NCI-H128 (cell line): ENCODE measurements around the gene MCF2L2.

Source experiments
- DNase-seq: peaks from one replicate; lab custom pipeline; 2025; ENCODE audit not compliant: unreplicated experiment; lab: John Stamatoyannopoulos, UW

MCF2L2 gene

DNA sequence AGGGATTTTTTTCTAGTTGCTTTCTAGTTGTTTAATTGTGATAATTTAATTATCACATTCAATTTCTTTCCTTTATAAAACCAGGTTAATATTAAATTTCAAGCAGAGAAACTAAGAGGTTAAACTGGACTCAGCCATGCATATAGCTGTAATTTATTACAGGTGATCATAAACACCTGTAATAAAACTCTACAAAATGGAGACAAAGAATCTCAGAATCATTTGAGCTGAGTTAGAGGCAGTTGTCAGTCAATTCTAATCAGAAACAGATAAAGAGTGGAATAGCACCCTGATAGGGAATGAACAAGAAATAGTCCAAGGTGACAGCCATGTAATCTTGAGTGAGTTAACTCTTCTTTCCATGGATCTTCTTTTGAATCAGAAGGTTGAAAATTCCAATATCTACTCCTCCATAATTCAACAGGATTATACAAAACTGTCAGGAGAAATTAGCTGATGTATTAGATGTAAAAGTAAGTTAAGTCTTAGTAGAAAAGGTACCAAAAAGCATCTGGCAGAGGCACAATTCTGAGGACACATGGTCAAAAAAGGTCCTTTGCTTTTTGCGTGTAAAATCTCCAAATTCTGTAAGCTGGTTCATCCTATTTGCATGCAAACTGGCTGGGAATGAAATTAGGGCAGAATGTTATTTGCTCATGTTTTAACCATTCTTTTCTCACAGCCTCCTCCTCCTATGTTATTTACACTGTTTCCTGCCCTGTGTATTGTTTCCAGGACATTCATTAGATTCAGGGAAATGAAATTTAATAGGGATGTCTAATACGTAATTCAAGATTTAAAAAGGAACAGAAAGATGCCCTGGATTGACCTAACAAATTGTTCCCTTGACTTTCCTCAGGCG, 214.8 kb downstream of the MCF2L2 start:
- no peak for DNase-seq

DNA sequence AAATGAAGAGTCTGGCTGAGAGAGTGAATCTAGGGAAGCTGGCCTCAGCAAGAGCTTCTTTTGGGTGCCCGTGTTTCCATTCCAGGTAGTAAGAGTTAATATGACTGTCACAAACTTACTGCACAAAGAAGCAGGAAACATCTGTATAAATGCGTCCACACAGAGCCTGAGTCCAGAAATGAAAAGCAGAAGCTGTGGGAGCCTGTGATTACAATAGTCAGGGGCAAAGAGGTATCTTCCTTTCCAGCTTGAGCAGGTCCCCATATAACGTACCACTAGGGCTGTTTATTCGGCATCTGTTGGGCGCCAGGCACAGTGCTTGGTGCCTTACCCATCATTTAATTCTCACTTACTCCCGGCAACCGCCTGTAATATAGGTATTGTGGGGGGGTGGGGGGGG, 215.9 kb downstream of the MCF2L2 start:
- no peak for DNase-seq

DNA sequence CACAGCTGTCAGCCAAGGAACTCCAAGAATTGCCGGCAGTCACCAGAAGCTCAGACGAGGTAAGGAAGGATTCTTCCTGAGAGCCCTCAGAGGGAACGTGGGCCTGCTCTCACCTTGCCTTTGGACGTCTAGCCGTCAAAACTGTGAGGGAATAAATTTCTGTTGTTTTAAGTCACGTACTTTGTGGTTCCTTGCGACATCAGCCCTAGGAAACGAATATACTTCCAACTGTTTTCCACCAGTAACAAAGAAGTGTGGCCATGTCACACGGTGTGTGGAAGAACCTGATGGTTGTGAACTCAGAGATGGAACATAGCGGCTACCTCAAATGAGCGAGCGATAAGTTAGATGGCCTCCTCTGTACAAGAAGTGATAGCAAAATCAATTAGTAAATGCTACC, 216.3 kb downstream of the MCF2L2 start:
- DNase-seq = no peak

DNA sequence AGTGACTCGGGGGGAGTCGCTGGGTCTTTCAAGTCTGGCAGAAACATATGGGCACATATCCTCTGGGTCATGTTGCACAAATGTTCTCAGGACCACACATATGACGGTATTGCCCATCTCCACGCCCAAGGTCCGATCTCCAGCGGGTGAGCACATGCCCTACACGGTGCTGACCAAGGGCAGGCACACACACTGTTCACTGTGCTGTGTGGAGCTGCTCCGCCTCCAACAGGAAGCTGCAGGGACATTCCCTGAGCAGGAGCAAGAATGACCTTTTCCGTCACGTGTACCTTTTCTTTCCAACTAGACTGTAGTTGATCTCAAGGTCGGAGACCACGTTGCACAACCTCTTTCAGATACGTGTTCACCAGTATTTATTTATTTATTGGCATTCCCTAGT, 217.1 kb downstream of the MCF2L2 start:
- no peak for DNase-seq

DNA sequence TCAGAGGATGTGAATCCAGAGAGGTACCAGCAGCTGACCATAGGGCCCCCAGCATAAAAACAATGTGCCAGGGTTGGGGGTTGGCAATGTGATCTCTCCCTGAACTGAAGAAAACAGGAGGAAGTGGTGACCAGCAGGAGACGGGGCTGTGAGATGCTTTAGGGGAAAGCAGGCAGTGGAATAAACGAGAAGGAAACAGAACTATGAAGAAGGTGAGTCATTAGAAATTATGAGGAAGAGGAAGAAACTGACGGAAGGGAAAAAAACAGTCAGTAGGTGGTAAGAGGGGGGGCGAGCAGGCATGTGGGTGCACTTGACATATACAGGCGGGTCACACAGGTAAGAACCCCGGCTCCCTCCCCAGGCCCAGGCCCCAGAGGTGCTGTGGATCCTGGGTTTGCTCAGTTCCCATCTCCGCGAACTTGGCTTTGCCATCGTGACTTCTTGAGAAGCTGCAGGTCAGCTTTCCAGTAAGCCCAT, 217.5 kb downstream of the MCF2L2 start:
- no peak for DNase-seq

DNA sequence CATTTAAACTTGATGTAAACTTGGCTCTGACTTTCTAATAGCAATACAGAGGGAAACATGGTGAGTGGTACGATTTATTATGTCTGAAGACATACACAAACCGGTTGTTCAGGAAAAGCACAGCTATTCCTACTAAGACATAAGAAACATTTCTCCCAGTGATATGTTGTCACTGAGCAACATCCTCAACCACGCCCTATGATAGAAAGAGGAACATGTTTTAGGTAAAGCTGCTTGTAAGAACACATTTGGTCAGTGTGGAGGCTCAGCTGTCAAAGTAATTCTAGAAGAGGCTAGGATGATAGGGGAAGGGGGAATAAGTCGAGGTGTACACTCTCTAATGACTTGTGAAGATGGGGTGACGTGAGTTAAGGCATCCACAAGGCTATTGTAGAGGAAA, 218.1 kb downstream of the MCF2L2 start:
- no peak for DNase-seq

DNA sequence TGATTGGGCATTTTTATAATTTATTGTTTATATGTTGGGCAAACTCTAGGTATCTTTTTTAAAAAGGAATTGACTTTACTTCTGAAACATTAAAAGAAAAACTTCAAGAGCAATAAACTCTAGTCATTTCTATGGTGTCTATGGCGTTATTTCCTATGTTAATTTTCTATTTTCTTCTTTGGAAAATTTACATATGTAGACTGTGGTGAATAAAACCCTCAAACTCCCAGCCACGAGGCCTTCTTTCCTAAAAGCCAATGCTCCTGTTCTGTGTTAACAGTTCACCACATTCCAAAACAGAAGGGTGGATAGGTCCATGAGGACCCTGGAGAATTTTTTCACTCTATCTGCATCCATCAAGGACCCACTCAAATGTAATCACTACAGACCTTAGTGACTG, 219.6 kb downstream of the MCF2L2 start:
- no peak for DNase-seq

DNA sequence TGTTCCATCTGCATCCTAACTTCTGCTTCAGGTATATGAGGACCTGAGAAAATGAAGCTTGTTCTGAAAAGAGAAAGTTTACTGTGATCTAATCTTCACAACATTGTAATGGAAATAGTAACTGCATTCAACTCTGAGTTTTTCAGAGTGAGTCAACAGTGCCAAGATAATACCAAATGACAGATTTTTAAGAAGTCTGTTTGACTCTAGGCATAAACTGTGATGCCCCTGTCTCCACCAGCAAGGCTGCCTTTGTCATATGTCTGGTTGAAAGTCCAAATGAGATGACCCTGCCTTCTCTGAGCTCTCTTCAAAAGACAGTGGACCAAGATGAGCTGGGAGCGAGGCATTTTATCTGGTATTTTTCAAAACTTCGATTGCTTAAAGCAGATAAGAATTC, 220.2 kb downstream of the MCF2L2 start:
- no peak for DNase-seq

DNA sequence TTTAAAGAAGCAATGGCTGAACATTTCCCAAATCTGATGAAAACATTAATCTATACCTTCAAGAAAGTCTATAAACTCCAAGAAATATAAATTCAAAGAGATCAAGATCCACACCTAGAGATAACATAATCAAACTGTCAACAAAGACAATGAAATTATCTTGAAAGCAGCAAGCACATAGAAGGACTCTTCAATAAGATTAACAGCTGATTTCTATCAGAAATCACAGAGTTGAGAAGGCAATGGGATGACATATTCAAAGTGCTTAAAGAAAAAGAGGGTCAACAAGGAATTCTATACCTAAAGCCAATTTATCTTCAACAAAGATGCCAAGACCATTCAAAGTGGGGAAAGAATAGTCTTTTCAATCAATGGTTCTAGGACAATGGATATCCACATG, 224.7 kb downstream of the MCF2L2 start:
- no peak for DNase-seq

DNA sequence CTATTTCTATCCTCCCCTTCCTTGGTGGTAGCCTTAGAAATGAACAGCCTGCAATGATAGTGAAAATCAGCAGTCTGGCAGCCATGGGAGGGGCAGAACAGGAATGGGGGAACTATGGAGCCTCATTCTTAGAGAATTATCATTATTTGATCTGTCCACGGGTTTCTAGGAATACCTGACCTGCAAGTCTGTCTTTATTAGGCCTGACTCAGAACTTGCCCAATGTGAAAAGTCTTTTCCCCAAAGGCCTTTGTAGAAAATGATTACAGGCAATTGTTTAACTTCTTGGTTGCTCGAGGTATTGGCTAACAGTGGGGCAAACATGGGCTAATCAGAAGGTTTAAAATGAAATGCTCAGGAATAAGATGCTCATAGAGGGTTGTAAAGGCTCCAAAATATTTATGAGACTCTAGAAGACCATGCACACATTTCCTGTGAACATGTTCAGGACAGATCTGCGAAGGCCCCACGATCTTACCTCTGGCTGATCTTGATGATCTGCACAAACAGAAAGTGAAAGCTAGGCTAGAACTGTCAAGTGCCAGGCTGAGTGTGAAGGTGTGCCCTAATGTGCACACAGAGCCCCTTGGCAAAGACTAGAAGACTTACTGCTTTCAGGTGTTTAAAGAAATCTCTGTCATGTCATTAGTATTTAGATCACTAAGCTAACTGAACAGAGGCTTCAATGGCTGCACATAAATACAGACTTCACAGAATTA, 226.3 kb downstream of the MCF2L2 start:
- DNase-seq = no peak

DNA sequence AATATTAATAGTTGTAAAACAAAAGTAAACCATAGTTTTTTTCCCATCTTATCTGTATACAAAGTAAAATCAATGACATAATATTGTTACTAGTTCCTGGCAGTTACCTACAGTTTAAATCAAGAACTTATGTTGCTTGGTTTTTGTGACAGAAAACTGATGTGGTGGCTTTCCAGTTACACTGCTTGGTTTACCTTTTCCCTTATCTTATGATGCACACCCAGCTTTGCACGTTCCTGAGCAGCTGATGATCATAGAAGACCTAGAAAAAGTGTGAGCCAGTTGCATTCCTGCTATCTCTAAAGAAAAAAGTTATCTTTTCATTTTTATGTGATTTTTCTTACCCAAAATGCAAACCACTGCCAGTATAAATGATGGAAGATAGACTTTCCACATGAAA, 229.5 kb downstream of the MCF2L2 start:
- DNase-seq = no peak

DNA sequence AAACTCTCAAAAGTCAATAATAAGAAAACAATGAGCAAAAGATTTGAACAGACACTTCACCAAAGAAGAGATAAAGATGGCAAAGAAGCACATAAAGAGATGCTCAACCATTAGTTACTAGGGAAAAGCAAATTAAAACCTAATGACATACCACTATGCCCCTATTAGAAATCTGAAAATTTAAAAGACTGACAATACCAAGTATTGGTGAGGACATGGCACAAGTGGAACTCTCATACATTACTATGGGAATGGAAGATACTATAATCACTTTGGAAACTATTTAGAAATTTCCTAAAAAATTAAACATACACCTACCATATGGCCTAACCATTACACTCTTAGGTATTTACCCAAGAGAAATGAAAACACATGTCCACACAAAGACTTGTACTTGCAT, 230.7 kb downstream of the MCF2L2 start:
- DNase-seq = no peak

DNA sequence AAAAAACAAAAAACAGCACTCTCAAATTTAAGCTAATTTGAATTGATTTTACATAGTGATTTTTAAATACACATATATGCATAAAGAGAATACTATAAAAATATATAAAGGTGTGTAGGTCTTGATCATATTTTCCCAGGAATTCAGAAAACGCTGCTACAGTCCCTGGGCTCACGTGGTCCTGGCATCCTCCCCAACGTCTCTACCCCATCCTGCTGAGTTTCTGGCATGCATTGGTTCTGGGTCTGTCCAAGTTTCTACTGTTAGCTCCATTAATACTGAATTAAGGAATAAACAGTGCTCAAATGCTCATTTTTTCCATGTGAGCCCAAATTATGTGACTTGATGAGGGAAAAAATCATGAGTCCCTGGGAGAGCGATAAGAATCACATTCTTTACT, 233.2 kb downstream of the MCF2L2 start:
- no peak for DNase-seq

DNA sequence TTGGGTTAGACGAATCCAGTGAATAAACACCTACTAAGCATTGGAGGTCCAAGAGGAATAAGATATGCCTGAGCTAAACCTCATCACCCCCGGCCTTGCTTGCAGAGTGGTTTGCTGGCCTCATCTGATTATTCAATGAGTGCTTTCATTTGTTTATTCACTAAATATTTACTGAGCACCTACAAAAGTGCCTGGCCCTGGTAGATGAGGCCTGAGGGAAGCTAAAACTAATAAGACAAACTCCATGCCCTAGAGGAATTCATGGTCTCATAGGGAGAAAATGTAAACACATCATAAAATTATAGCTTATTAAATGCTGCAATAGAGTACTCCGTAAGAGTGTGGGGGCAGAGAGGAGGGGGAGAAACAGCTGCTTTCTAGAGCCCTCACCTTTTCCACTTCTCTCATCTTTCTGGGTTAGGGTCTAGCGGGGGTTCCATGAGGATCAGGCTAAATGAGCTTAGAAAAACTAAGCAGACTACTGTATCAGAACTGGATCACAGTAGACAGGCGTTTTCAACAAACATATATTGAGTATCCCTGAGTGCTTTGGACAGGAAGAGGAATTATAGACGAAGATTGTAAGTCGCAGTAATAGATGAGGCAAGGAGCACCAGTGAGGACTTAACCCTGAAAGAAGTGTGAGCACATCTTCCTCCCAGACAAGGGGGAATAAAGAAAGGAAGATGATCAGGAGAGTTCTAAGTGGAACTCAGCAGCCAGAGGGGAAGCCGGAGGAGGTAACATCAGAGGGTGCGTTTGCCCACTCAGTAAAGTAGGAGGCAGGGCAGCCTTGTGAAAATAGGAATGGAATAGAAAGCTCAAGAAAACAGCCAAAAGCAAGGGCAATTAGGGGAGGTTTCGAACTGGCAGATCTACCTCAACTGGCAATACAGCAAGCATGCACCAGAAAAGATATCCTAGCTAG, 234.4 kb downstream of the MCF2L2 start:
- no peak for DNase-seq

DNA sequence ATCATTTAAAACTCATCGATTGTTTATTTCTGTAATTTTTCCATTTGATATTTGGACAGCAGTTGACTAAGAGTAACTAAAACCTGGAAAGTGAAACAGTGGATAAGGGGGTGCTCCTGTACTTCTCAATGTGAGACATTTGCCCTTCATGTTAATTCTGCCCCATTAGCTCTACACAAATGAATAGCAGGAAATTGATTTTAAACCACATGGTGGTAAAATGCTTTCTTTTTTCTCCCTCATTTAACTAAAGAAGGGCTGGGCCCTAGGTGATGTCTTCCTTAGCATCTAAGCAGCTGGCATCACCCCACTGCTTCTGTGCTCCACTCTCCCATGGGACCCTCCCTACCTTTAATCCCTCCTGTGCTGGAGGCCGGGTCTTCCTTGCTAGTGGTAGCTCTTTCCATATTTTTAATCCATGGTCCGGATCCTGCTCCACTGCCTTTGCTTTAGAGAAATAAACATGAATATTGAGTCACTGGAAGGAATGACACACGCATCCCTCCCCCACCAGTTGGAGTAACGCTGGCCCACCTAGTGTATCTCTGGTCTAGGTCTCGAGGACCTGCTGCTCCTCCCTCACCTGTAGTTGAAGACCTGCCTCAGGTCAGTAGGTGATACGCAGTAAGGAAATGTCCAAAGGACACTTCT, 235.6 kb downstream of the MCF2L2 start:
- no peak for DNase-seq

DNA sequence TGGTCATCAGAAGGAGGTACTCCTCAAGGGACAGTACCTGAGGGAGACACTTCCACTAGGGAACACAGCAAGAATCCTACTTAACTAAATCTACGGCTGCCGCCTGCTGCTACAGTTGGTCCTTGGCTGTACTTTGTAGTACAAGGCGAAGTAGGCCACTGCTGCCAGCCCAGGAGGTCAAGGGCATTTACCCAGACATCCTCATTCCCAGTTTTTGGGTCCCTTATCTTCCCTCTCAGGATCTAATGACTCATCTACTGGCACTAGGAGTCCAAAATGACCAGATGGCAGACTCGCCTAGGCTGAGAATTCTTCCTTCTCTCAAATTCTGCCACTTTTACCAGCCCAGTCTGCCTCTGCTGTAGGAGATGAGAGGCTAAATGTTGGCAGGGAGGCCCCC, 238.8 kb downstream of the MCF2L2 start:
- no peak for DNase-seq

DNA sequence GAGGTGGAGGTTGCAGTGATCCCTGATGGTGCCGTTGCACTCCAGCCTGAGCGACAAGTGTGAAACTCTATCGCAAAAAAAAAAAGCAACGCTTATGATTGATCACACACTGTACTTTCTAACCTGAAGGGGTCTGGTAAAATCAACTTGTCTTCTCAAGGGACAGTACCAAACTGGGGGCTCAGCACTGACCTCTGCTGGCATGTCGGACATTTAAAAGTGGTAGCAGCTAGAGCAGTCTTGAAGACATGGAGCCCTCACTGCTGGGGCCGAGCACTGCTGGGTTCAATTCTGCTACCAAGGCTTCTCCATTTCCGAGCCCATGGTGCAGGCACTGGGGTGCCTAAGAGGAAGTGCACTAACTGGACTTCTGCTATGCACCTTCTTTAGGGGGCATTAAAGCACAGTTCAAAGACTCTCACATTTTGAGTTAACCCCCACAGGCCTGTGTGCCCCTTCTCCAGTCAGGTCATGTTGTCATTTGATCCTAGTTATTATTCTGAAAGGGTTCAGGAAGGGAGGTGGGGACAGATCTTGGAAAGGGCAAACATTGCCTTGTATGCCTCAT, 239.4 kb downstream of the MCF2L2 start:
- DNase-seq = no peak

DNA sequence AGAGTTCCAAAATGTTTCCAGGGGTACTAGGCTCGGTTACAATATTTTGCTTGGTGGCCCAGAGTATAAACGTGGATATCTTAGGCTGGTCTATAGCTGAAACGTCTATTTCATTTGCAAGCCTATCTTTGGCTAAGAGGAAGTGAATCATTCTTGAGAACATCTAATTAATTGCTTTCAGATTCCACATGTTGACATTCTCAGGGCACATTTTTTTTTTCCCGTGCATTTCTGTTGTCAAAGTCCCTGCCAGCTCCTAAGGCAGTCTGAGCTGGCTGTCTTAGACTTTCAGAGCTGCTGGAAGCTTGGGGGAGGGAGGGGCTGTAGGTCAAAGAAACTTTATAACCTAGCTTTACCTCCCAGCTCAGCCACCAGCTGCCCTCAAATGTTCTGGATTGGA, 242.7 kb downstream of the MCF2L2 start:
- DNase-seq = no peak

DNA sequence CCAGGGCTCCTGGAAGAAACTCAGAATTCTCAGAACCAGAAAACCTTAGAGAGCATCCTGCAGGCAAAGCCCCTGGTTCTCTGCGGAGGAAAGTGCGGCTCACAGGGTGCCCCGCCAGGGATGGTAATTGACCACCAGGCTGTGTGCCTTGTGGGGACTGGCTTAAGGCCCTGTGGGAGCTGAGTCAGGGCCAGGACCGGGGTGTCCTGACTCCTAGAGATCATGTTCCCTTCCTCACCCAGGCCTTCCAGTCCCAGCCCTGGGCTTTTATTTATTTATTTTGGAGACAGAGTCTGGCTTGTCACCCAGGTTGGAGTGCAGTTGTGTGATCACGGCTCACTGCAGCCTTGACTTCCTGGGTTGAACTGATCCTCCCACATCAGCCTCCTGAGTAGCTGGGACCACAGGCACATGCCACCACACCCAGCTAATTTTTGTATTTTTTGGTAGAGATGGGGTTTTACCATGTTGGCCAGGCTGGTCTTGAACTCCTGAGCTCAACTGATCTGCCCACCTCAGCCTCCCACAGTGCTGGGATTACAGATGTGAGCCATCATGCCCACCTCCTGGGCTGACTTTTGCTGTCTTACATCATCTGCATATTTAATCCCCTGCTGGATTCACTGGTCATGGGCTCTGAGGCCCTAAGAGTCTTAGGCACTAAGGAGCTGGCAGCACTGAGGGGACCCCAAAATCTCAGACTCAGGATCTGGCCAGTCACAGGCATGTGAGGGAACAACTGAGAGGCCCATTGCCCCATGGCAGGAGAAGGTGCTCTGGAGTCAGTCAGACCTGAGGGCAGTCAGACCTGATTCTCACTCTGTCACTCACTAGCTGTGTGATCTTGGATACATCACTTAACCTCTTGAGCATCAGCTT, 245.4 kb downstream of the MCF2L2 start:
- DNase-seq = no peak

DNA sequence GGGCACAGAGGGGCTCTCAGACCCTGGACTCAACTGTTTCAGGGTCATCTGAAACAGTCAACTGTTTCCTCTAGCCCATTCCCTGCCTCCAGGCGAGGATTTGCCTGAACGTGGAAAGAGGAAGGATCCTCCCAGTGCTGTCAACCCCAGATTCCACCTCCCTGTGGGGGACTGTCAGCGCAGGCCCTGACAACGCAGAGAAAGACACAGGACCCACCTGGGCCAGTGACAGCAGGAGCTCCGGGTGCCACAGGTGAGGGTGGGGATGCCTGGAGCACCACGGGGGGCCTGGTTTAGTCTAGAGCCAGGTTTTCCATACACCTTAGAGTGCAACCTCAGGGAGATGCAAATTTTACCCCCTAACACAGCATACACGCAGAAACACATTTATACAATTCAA, 246.3 kb downstream of the MCF2L2 start:
- no peak for DNase-seq
